HG03045 (cell line): ENCODE data around the gene C14orf39.

Experiments used
- ATAC-seq: cut with Tn5 transposase; IDR thresholded peaks from one replicate; pipeline ENCODE4 v1.9.1; 2021; ENCODE audit warnings: mild to moderate bottlenecking, moderate library complexity; ENCODE audit not compliant: unreplicated experiment

Gene C14orf39, protein sequence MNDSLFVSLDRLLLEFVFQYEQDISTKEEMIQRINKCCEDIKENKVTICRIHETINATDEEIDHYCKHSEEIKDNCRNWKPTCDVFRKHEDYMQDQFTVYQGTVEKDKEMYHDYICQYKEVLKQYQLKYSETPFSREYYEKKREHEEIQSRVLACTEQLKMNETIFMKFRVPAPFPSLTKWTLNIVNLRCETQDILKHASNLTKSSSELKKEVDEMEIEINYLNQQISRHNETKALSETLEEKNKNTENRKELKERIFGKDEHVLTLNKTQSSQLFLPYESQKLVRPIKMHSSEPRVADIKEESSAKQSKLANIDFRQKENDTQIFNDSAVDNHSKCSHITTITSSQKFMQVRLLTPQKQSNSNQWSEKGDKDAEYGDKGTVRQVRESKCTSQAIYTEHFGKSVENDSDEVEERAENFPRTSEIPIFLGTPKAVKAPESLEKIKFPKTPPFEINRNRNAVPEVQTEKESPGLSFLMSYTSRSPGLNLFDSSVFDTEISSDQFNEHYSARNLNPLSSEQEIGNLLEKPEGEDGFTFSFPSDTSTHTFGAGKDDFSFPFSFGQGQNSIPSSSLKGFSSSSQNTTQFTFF

GRCh38 chr14:60485598-60486251 lies at the start of gene C14orf39:
Gene C14orf39, minus strand, starts transcription at chr14:60486063. Its CDS starts 985 bp downstream, at chr14:60485078.
- ATAC-seq: no peak

- ATAC-seq: no peak
These were observed 46.6 kb upstream of the C14orf39 start for GRCh38 chr14:60532442-60532841.

DNA sequence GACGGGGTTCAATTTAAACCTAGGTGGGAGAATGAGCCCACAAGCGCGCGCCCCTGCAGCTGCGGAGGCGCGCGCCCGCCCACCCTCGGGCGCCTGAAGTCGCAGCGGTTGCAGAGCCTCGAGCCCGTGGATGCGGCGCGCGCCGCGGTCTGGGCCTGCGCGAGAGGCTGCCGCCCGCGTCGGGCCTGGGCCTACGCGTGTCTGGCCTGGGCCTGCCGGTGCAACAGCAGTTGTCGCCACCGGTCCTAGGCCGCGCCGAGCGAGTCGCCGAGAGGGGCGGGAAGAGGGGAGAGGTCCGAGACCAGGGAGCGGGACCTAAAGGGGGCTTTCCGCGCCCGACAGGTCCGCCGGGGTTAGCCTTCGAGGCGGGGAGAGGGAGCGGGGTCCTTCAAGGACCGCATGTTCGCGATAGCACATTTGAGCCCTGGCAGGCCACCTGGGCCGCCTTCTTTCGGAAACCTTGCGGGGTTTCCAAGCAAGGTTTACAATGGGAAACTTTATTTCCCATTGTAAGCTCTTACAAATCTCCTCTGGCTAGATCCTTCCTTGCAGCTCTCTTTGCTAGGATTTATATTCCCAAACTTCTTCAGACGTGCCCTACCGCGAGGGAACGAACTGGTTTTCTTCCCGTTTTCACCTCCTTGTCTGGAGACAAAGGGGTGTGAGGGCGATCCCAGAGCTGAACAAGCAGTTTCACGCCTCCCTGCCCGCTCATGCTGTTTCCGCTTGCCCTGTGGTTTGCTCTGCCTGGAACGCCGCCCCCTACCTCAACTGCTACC lies 29.8 kb upstream of the C14orf39 start:
- no peak for ATAC-seq

DNA sequence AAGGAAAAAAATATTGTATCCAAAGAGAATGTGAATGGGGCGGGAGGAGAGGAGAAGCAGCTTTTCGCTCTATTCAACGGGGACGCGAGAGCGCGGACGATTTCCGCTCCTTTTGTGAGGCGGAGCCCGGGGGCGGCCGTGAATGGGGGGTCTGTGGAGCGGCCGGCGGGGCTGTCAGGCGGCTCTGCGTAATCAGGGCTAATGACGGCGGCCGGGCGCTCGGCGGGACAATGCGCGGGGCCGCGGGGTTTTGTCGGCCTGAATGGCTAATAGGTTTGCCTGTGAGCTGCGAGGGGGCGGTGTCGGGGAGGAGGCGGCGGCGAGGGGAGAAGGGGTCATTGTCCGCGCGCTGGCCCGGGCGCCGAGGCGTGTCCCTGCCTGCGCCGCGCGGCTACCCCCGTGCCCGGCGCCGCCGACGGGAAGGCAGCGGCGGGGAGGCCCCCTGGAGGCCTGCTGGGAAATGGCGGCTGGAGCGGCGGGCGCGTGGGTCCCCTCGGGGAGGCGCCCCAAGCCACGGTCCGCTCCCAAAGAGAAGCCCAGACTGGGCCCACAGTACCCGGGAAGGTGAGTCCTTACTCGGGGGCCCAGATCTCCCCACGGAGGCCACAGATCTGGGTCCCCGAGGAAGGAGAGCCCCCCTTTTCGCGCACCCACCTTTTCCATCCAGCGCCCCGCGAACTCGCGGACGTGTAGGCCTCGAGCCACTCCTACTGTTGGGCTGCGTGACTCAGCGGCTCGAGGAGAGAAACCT lies 29.1 kb upstream of the C14orf39 start:
- ATAC-seq: no peak

DNA sequence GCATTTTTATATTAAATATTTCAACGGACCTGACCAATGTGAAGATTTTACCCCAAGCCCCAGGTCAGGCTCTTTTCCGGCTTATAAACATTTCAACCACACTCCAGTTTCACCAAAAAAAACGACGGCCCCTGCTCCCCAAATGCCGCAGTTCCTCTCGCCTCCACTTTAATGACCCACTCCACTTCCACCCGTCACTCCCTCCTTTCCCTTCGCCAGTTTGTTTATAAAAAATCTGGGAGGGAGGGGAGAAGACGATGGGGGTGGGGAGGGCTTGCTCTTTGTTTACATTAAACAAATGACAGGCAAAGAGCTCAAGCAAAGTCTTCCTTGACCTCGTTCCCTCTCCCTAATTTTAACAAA lies 28.5 kb upstream of the C14orf39 start:
- ATAC-seq: no peak

DNA sequence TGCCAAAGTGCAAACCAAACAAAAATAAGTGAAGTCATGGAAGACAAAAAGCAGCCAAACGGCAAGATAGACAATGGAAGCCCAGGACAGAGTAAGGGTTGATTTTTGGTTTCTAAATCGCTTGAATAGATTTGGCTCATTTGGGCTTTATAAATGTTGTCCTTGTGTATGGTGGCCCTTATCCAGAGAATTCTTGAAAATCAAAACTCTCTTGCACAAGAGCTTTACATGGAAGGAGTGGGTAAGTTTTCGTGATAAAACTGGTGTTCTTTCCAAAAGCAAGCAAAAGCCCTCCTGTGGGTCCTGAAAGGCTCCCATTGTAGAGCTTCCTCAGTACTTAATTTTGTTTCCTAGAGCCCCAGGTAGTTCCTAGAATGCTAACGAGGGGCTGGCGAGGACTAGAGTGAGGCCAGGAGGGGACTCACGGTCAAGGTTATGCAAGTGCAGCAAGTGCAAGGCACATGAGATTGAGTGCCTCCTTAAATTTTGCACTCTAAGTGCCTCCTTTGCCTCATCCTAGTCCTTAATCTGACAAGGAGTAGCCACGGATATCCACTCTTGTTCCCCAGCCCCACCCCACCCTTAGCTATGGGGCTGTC lies 27.2 kb upstream of the C14orf39 start:
- ATAC-seq: no peak

- no peak for ATAC-seq
These were observed 26.3 kb upstream of the C14orf39 start for GRCh38 chr14:60512126-60512525.

DNA sequence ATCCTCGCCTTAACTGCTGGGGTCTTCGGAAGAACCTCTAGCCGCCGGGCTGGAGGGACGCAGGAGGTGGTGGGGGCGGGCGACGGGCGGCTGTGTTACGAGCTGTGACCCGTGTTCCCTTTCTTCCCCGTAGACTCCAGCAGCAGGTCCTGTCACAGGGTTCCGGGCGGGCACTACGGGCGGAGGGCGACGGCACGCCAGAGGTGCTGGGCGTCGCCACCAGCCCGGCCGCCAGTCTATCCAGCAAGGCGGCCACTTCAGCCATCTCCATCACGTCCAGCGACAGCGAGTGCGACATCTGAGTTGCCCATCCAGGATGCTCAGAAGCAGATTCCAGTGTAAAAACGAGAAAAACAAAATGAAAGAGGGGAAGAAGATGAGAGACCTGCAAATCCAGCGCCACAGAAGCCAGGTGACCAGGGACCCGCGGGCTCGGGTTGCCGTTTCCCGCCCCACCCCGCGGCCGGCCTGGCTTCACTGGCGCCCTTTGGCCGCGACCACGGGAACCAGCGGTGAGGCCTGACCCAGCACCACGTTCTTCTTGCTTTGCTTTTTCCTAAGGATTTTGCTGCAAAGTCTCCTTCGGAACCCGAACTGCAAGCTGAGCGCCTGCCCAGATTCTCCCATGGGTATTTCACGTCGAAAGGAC lies 25.2 kb upstream of the C14orf39 start:
- ATAC-seq: no peak

DNA sequence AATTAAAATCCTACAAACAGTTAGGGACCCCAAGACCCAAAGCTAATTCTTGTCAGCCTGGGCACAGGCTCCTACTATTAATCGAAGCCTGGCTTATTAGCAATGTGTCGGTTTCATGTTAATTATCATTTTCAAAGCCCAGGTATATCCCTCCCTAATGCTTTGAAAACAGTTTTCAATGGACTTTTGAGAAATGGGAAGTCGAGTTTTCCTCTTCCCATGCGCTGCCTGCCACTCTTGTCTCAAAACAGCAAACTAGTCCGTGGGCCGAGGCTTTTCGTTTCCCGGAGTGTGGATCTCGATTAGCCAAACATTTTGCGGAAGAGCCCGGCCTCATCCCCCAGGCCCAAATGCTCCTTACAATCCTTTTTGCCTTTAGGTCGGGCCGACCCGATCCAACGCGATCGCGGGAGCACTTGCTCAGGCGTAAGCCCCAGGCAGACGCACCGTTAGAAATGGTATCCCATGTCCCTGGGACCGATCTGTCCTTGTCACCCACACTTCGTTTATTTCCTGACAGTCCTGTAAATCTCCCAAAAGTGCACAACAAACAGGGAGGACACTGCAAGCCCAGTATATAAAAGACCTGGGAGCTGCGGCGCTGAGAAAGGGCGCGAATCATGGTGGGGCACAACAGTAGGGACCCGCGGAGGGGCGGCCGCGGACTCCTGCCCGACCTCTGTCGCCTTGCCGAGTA lies 24.5 kb upstream of the C14orf39 start:
- ATAC-seq: no peak

- no peak for ATAC-seq
These were observed 23.8 kb upstream of the C14orf39 start for GRCh38 chr14:60509438-60510253.

DNA sequence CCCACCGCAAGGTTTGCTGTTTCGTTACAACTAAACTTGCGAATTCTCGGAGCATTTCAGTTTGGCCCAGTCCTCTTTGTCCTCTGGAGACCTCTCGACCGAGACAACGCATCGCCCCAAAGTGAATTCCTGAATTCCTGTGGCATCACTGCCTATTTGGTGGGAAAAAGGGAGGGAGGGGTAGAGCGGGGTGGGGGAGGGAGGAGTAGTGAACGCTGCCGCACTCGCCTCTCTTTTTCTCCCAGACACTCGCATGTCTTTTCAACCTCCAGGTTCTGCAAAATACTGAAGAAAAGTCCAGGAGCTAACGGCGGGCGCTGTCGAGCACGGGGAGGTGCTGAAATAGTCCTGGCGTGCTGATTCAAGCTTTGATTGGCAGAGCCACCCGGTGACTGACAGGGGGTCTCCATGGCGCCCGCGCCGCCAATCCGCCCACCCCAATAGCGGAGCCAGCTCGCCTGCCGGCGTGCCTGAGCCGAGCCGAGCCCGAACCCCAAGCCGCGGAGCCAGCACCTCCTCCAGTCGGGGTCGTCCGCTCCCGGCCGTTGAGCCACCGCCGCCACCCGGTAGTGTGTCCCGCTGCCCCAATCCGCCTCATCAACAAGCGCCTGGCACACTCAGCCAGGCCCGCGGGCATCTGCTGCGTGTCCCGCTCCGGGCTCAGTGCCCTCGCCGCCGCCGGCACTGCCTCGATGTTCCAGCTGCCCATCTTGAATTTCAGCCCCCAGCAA lies 23.0 kb upstream of the C14orf39 start, which contains the start of gene SIX6:
TSS of gene SIX6 (plus strand) at position 440 of the 731 bp plus-strand sequence. CDS start at position 693, 253 bp downstream.
- no peak for ATAC-seq

GRCh38 chr14:60508363-60508706 lies 22.5 kb upstream of the C14orf39 start:
- no peak for ATAC-seq

DNA sequence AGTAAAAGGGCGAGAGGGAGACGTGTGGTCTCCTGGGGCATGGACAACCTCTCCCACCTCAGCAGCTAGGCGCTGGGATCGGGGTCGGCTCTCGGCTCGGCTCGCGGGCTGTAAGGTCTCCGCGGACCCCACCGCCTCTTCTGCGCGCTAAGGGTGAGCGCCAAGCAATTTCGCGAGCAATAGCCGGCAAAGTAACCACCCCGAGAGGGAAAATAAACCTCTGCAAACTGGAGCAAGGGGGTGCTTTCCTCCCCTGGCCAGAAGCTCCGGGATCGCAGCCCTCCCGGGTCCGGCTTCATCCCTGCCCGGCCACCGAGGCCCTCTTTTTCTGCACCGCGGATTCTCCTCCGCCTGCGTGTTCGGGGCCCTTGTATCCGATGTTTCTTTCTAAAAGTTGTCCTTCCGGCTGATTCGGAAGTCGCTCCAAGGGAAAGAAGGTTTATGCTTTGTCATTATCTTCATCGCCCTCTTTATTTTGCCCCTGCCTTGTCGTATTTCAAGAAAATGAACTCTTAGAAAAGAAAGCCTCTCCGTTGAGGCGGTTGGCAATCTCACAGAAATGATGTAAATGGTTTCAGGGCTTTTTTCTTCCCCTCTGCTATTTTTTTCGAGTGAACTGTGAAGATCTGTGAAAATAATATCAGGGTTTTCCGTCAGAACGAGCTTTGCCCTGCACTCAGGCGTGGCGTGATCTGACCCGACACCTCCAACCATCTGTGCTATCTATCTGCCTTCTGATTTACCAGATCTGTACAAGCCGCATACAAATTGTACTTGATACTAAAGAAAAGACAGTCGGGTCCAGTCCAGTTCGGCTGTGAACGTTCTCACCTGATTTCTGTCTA lies 21.3 kb upstream of the C14orf39 start:
- ATAC-seq: no peak

- no peak for ATAC-seq
These were observed 20.7 kb upstream of the C14orf39 start for GRCh38 chr14:60506462-60506984.

GRCh38 chr14:60506010-60506409 lies 20.1 kb upstream of the C14orf39 start:
- ATAC-seq: no peak

GRCh38 chr14:60505448-60505847 lies 19.6 kb upstream of the C14orf39 start:
- no peak for ATAC-seq
